Gastrocnemius medialis (tissue), 4 donors: ENCODE measurements around the gene SEMA3A.

ENCODE experiments used
- POLR2A ChIP-seq, 2 donors: fragments of 450-650 bp; IDR thresholded peaks; one replicate each; pipeline ENCODE4 v1.6.1; 2017; ENCODE audit warnings: antibody characterized with exemption in 2 of 2, mild to moderate bottlenecking in 2 of 2, moderate library complexity in 2 of 2
- TF ChIP-seq, protein P1 (sequence below), 5 experiments: fragments of 450-650 bp in 3 of 5; fragments of 200-600 bp in 2 of 5; sonication (generic) in 2 of 5; IDR thresholded peaks in 4 of 5; conservative IDR thresholded peaks in 1 of 5; 1 replicate in 4 of 5; 2 replicates in 1 of 5; pipeline ENCODE4 v1.5.1; 2016 to 2019; ENCODE audit warnings: antibody characterized with exemption in 5 of 5, mild to moderate bottlenecking in 3 of 5, moderate library complexity in 3 of 5

GRCh38 chr7:84070770-84071169, 123.8 kb downstream of the SEMA3A start:
- TF ChIP-seq, protein P1, sequence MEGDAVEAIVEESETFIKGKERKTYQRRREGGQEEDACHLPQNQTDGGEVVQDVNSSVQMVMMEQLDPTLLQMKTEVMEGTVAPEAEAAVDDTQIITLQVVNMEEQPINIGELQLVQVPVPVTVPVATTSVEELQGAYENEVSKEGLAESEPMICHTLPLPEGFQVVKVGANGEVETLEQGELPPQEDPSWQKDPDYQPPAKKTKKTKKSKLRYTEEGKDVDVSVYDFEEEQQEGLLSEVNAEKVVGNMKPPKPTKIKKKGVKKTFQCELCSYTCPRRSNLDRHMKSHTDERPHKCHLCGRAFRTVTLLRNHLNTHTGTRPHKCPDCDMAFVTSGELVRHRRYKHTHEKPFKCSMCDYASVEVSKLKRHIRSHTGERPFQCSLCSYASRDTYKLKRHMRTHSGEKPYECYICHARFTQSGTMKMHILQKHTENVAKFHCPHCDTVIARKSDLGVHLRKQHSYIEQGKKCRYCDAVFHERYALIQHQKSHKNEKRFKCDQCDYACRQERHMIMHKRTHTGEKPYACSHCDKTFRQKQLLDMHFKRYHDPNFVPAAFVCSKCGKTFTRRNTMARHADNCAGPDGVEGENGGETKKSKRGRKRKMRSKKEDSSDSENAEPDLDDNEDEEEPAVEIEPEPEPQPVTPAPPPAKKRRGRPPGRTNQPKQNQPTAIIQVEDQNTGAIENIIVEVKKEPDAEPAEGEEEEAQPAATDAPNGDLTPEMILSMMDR (IDR thresholded peaks at IDR 0.05 in 4 of 5, conservative IDR thresholded peaks at IDR 0.05 in 1 of 5), result no peak
- no peak for TF ChIP-seq POLR2A (IDR thresholded peaks at IDR 0.05)
